GM18870 (cell line): ENCODE results near the gene SAPCD2.
"Not testable (repeated sequence)": the region's sequence is repeated elsewhere in the genome, so short reads cannot be mapped to it uniquely, and the experiment has no call there.

ENCODE experiments used
- ATAC-seq: cut with Tn5 transposase; IDR thresholded peaks from one replicate; pipeline ENCODE4 v1.9.1; 2021; ENCODE audit warnings: moderate library complexity; ENCODE audit not compliant: unreplicated experiment

Gene SAPCD2, protein sequence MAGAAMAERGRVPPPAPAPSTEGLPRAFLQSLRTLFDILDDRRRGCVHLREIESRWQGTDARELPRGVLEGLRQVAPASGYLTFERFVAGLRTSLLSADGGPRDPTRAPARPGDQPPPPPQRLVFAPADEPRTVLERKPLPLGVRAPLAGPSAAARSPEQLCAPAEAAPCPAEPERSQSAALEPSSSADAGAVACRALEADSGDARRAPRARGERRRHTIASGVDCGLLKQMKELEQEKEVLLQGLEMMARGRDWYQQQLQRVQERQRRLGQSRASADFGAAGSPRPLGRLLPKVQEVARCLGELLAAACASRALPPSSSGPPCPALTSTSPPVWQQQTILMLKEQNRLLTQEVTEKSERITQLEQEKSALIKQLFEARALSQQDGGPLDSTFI

DNA sequence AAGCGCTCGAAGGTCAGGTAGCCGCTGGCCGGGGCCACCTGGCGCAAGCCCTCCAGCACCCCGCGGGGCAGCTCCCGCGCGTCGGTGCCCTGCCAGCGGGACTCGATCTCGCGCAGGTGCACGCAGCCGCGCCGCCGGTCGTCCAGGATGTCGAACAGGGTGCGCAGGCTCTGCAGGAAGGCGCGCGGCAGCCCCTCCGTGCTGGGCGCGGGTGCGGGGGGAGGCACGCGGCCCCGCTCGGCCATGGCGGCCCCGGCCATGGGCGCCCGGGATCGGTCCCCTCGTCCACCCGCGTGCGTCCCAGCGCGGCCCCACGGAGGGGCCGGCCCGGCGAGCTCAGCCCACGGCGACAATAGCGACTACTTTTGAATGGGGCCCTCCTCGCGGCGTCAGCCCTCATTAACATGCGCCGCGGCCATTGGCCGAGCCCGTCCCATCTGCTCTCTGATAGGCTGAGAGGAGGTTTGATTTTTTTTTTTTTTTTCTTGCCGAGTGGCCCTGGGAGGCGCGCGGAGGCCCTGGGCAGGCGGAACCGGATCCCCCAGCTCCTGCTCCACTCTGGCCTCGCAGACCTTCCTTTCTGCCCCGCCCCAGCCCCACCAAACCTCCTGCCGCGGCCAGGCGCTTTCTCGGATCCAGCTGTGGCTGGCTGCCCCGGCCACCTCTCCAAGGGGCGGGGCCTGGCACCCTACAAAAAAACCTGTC lies at the start of gene SAPCD2:
Gene SAPCD2, minus strand, starts transcription at position 357 of the 705 bp plus-strand sequence. Its CDS starts 97 bp downstream, at position 260.
- peak; percentile 60 for ATAC-seq

DNA sequence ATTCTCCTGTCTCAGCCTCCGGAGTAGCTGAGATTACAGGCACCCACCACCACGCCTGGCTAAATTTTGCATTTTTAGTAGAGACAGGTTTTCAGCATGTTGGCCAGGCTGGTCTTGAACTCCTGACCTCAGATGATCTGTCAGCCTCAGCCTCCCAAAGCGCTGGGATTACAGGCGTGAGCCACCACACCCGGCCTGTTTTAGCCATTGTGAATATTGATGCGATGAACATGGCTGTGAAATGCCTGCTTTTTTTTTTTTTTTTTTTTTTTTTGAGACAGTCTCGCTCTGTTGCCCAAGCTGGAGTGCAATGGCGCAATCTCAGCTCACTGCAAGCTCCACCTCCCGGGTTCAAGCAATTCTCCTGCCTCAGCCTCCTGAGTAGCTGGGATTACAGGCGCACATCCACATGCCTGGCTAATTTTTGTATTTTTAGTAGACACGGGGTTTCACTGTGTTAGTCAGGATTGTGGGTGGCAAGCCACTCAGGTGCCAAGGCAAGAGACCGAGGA lies 47.8 kb upstream of the SAPCD2 start:
- ATAC-seq: not testable (repeated sequence)

DNA sequence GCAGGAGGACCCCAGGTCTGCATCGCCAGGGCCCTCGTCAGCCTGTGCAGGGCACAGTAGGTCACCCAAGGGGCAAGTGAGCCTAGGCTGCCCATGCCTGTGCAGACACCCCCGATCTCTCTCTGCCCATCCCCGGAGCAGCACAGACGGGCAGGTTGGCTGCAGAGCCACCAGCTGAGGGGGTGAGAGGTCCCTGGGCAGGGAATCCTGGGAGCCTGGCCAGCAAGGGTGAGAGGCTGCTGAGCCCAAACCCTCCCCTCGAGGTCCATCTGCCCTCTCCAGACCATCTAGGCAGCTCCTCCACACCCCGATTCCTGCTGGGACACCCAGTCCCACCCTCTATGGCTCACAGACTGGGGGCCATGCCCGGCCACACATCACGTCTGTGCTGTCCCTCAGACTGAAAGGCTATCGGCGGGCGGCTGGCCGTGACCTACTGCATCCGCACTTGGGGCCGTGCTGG lies 46.9 kb upstream of the SAPCD2 start:
- ATAC-seq: no peak

DNA sequence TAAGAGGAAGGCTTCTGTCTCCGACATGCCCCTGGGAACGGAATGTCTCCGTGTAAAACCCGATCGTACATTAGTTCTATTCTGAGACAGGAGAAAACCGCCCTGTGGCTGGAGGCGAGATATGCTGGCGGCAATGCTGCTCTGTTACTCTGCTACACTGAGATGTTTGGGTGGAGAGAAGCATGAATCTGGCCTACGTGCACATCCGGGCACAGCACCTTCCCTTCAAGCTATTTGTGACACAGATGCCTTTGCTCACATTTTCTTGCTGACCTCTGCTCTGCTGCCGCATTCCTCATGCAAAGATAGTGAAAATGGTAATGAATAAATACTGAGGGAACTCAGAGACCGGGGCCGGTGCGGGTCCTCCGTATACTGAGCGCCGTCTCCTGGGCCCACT lies 46.4 kb upstream of the SAPCD2 start:
- ATAC-seq: no peak

DNA sequence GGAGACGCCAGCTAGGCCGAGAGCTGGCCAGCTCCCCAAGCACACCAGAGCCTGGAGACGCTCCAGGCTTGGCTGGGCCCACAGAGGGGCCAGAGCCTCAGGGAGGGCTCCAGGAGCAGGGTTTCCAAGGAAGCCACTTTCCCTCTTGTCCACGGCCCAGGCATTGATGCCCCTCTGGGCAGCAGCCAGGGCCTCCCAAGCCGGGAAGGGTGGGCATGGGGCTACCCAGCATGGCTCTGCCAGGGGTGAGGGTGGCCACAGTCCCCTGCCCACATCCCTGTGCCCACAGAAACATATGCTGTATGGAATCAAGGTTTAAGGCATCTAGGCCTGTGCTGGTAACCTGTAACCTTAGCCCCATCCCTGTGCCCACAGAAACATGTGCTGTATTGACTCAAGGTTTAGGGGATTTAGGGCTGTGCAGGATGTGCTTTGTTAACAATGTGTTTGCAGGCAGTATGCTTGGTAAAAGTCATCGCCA lies 45.7 kb upstream of the SAPCD2 start:
- ATAC-seq: no peak

DNA sequence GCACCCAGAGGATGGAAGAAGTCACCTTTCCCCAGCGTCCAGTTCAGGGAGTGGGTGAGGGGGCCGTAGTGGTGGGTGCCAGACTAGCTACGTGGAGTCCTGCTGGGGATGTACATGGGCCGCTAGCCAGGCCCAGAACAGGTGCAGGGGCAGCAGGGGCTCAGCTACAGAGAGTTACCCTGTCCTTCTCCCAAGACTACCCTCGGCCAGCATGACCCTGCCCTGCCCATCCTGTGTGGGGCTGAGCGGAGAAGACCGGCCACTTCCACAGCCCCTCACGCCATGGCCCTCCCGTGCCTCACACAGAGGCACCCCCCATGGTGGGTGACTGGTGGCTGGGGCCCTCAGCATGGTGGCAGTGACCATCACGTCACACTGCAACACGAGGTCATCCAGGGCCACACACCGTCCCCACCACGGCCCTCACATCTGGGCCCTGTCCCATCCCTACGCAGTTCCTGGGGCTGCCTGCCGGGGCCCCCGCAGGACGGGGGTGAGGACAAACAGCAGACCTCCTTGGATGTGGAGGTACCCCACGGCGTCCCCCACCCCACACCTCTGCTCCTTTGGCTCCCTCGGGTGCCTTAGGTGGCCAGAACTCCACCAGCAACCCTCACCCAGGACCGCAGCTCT lies 45.2 kb upstream of the SAPCD2 start:
- ATAC-seq: no peak

DNA sequence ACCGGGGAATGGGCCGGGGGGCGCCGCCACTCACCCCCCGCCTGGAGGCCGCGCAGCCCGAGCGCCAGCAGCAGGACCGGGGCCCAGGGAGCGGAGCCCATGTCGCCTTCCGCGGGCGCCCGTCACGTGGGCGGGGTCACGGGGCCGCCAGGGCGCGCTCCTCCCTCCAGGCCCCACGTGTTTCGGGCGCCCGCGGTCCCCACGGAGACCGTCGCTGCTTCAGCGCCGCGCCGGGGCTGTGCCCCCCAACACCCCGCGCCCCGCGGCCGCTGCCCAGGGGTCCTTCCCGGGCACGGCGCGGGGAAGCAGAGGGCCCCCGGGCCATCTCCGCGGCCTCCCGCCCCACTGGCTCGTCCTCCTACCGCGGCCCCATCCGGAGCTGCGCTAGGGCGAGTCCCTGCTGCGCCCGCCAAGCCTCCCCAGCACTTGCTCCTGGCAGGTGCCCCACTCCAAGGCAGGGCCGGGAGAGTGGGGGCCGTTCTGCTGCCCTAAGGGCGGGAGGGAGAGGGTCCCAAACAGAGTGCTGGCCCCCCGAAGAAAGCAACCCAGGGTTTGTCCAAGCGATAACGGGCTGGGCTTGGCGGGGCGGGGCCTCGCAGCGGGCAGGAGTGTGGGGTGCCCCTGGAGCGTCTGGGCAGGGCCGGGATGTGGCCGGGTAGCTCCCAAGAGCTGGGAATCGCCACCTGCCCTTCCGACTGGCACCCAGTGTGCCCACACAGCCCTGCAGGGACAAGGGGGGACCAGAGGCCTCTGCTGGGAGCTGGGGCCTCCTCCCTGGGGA lies 44.4 kb upstream of the SAPCD2 start, which contains the start of gene DPP7:
Gene DPP7, minus strand, starts transcription at position 121 of the 781 bp plus-strand sequence. Its CDS starts 20 bp downstream, at position 101.
- ATAC-seq: no peak

DNA sequence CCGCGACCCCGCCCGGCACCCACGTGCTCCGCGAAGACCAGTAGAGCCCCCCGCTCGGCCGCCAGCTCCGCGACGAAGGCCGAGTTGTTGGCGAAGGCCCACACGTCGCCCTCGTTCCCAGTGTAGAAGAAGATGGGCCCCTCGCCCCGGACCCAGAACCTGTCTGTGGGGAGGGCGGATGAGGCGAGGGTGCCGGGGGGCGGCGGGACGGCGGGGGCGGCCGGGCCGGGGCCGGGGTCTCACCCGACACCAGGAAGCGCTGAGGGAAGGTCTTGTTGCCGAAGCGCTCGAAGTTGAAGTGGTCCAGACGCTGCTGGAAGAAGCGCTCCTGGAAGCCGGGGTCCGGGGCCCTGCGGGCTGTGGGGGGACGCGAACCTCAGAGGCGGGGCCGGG lies 43.9 kb upstream of the SAPCD2 start:
- ATAC-seq: no peak

DNA sequence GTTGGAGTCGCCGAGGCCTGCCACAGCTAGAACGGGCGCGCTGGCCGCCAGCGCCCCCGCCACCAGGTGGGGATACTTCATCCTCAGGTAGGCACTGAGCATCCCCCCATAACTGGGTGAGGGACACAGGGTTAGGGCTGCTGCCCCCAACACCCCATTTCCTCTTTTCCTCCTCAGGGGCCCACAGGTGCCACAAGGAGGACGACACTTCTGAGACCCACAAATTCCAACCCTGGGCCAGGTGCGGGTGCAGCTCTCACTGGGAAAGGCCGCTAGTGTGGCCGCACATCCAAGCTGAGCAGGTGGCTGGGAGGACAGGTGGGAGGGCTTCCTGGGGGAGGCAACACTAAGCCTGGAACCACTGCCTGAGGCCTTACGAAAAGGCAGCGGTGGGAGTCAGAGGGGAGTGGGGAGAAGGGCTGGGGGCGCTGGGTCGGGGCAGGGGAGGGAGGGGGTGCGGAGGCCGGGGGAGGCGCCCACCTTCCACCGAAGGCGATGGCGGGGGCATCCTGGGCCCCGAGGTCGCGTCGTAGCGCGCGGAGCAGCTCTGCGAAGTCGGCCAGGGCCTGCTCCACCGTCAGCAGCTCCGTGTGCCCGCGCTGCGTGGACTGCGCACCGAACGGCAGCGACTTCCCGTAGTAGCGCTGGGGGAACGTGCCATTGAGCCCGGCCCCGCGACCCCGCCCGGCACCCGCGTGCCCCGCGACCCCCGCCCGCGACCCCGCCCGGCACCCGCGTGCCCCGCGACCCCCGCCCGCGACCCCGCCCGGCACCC lies 43.2 kb upstream of the SAPCD2 start:
- no peak for ATAC-seq

DNA sequence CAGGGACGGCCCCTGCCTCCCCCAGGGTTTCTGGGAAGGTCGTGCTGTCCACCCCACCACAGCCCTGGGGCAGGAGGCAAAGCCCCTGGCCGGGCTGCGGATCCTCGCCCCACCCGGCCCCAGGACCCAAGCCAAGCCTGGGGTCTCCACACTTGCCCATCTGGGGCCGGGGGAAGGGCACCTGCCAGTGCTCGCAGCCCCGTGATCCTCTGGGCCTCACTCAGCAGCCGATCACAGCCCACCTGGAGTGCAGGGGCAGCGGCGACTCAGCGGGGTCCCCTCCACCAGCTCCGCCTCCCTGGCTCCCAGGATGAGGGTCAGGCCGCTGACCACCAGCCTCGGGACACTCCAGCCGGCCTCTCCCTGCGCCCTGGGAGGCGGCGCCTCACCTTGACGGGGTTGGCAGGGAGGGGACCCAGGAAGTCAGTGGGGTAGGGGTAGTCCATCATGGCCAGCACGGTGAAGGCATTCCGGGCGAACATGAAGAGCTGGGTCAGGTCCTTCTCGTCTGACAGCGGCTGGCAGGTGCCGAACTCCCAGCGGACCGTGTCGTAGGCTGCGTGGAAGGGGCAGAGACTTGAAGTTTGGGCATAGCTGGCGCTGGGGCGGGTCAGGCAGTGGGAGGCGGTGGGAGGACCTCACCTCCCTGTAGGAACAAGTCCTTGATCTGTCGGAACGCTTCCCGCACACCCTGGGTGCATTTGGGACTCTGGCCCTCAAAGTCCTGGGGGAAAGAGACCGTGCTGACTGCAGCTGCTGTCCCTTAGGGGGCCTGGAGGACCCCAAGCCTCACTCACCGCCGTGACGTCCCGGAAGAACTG lies 42.4 kb upstream of the SAPCD2 start:
- no peak for ATAC-seq

DNA sequence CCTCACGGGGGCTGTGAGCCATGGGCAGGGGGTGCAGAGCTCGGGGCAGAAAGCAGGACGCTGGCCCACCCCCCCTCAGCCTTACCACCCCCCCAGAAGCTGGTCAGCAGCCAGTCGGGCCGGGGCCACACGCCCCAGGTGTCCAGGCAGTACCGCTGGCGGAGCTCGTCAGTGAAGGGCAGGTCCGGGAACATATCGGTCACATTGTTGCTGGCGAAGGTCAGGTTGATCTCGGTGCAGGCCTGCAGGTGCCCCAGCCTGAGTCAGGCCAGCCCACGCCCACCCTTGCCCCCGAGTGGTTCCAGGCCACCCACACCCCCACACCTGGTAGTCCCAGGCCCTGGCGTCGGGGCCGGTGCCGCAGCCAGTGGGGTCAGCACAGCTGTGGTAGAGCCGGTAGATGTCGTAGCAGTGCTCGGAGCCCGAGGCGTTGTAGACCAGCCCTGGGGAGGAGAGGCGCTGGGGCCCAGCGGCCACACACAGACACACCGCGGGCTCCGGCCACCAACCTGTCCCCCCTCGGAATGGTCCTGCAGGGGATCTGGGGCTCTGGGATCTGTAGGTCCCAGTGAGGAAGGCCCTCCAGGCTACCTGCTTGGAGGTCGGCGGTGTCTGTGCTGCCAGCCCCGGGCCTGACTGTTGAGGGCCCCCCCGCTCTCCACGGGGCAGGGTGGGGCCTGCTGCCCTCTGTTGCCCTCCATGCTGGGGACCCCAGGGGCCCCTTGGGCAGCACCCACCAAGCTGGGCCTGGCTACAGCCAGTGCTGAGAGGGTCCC lies 41.6 kb upstream of the SAPCD2 start:
- no peak for ATAC-seq

DNA sequence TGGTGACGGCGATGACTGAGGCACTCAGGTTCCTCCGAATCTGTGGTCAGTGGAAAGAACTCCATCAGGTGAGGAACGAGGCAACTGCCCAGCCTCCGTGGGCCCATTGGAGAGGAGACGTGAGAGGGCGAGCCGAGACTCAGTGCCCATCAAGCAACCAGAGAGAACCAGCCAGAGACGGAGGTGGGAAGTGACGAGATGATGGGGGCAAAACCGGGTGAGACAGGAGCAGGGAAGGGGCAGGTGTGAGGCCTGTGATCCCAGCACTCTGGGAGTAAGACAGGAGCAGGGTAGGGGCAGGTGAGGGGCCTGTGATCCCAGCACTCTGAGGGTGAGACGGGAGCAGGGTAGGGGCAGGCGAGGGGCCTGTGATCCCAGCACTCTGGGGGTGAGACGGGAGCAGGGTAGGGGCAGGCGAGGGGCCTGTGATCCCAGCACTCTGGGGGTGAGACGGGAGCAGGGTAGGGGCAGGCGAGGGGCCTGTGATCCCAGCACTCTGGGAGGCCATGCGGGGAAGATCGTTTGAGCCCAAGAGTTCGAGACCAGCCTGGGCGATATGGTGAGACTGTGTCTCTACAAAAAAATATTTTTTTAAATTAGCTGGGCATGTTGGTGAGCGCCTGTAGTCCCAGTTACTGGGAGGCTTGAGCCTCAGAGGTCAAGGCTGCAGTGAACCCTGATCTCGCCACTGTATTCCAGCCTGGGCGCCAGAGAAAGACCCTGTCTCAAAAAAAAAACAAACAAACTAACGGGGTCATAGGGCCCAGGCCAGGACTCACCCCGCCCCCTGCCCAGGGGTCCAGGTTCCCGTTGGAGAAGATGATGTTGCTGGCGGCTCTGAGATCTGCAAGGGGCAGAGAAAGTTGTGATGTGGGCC lies 40.8 kb upstream of the SAPCD2 start:
- no peak for ATAC-seq

DNA sequence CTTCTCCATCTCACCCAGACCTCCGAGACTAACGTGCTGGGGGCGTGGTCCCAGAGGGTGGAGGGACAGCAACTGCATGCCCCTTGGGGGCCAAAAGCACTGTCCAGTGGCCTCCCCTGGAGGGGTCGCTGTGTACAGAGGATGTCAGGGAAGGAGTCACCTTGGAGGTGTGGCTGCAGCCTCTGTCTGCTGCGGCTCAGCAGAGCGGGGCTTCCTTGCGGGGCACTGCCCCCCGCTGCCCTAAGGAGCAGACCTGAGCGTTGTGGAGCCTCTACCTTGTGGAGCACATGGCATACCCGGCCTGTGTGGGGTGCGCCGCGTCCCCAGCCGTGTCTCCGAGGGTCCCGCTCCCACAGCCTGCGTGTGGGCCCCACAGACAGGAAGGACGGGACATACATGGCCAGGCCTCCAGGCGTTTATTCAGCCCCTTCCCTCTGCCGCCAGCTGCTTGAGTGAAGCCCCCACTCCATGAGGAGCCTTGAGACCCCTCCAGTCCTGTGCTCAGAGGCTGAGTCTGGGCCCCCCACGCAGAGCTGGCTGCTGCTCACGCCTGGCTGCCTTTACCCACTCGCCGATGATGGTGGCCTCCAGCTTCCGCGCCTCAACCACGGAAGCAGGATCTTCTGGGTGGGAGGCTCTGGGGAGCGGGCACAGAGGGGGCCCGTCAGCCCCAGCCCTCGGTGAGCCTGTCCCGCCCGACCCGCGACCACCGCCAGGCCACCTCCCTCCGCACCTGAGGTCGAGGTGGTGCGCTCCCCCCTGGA lies 40.0 kb upstream of the SAPCD2 start:
- ATAC-seq: no peak

DNA sequence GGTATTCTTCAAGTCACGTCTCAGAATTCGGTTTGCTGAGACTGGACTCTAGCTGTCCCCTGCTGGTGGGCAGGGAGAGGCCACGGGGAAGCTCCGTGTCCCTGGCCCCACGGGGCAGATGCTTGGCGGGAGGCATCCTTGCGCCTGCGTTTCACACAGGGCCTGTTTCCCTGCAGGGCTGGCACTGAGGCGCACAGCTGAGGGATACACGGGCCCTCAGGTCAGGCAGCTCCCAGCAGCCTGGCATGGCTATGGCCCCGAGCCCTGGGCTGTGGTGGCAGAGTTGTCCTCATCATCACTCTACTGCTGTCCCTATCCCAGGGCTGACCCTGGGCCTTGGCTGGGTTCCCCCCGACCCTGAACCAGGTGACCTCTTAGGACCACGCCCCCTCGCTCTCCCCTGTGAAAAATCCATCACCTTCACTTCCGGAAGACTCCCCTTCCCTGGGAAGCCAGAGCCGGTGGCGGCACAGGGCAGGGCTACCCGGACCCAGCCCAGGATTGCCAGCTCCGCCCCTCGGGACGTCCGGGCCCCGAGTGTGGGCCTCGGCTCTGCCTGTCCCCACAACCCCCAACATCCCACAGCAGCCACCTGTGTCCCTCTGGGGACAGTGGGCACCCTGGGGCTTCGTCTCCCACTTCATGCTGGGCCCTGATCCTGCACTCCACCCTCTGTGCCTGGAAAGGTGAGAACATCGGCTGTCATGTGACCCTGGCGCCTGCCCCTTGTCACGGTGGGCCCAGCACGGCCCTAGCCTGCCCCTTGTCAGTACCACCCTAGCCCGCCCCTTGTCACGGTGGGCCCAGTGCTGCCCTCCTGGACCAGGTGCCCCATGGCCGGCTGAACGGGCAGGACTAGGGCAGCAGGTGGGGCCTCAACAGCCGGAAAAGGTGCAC lies 39.1 kb upstream of the SAPCD2 start:
- ATAC-seq: no peak

DNA sequence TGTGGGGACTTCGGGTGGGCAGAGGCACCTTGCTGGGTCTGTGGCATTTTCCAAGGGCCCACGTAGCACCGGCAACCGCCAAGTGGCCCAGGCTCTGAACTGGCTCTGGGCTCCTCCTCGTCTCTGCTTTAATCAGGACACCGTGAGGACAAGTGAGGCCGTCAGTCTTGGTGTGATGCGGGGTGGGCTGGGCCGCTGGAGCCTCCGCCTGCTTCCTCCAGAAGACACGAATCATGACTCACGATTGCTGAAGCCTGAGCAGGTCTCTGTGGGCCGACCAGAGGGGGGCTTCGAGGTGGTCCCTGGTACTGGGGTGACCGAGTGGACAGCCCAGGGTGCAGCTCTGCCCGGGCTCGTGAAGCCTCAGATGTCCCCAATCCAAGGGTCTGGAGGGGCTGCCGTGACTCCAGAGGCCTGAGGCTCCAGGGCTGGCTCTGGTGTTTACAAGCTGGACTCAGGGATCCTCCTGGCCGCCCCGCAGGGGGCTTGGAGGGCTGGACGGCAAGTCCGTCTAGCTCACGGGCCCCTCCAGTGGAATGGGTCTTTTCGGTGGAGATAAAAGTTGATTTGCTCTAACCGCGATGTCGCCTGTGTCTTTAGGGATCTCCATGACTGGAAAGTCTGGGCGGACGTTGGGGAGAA lies 38.4 kb upstream of the SAPCD2 start:
- ATAC-seq: no peak
